ENCODE results near the gene NECTIN1.
"Not testable (repeated sequence)": the region's sequence is repeated elsewhere in the genome, so short reads cannot be mapped to it uniquely, and the experiment has no call there.

Gene NECTIN1

DNA sequence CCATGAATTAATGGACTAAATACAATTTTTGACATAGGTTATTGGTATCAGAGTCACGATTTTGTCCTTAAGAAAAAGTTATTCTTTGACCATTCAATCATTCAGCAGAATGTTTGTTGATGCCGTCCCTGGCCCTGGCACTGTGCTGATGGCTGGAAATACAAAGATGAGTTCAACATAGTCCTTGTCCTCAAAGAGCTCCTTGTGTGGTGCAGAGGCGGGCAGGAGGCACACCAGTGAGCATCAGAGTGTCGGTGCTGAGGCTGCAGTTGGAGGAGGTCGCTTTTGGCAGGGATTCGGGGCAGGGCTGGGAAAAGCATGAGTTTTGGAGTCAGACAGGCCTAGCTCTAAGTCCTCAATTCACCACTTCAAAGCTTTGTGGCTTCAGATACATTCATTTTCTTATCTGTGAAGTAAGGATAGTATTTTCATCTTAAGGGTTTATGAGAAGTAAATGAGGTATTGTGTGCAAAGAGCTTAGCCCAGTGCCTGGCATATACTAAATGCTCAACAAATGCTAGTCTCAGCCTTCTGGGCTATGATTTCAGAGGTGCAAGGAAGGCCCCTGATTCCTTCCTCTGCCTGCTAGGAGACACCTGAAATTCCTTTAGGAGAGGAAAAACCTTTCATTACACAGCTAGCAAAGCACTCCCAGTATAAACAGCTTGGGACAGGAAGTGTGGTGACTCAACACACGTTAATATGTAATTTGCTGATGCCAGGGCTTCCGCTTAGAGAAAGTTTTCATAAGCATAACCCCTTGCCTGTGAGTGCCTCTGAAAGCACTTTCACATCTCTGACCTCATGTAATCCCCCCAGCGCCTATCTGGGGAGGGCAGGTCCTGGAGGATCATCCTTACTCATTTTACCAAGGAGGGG is 113.8 kb downstream of the NECTIN1 start:
- no peak for DNase-seq

DNA sequence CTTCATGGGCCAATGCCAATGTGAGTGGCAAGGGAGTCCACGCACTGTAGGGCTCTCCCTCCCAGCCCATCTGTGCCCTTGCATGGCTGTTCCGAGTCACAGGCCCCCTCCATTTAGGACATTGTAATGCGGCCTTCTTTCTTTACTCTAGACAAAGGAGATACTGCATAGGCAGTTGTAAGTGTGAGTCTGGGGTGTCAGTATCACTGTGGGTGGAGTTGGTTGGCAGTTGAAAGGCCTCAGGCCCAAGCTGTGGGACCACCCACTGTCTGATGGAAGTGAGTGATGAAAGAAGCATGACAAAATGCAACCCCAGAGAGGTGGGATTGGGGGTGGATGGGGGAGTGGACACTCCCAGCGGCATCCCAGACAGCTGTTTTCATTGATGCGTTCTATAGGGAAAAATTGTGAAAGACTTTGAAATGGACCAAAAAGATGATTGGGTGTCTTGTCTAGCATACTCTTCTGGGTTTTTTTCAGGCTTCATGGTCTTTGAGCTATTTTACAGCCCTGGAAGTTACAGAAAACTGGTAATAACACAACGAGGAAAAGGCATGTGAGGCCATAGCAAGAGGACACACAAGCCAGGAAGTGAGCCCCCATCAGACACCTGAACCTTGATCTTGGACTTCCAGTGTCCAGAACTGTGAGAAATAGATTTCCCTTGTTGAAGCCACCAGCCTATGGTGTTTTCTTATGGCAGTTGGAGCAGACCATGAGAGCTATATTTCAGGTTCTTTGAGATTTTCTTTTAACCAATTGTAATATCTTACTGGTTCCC is 114.6 kb downstream of the NECTIN1 start:
- no peak for DNase-seq

DNA sequence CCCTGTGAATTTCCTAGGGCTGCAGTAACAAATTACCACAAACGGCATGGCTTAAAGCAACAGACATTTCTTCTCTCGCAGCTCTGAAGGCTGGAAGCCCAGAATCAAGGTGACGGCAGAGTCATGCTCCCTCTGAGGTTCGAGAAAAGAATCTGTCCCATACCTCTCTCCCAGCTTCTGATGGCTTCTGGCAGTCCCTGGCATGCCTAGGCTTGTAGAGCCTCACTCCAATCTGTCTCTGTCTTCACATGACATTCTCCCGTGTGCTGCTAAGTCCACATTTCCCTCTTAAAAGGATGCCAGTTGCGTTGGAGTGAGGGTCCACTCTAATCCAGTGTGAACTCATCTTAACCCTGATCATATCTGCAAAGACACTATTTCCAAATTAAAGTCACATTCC is 116.2 kb downstream of the NECTIN1 start:
- DNase-seq = no peak

DNA sequence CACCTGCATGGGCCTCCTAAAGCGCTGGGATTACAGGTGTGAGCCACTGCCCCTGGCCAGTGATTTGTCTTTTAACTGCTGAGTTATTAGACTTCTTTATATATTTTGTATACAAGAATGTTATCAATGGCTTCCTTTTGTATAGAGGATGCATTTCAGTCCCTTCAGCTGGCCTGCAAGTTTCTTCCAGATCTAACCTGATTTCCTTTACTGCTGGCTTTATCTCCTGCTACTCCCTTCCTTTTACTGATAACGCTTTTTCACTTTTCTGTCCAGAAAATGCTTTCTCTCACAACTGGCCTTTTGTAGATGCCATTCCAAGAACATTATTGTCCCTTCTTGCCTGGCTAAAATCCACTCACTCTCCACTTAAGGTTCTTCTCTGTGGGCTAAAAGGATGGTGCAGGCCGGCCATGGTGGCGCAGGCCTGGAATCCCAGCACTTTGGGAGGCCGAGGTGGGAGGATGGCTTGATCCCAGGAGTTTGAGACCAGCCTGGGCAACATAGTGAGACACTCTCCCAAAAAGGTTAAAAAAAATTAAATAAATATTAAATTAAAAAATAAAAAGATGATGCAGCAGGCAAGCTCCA is 118.1 kb downstream of the NECTIN1 start:
- DNase-seq = no peak

DNA sequence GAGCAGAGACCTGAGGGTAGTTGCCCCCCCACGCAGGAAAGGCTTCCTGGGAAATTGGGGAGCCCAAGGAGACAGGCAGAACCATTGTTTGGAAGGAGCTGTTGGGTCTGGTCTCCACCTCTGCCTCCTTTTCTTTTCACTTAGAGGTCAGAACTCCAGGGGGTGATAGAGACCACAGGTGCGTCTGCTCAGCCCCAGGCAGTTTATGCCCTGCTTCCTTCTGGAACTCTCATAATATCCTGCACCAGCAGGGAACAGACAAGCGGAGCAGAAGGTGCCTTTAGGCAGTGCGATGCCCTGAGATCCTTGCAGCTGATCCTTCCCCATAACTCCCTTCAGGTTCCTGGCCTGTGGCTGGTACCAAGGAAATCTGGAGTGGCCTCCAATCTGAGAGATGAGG is 120.2 kb downstream of the NECTIN1 start:
- DNase-seq = peak in 1 of 2 experiments; percentile 21

DNA sequence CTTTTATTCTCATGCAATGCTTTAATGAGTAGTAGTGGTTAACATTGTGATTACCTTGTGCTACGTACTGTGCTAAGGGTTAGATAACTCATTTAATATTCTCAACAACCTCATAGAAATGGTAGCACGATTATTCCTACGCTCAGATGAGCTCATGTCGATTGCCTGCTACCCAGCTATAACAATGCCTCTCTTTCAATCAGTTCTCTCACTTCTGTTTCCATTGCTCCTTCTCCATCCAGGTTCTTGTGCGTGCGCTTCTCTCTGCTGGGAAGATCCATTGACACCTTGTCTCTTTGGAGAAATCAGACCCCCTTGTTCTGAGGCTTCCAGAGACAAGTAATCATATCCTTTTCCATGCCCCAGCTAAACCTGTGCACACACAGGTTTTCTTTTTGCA is 120.8 kb downstream of the NECTIN1 start:
- no peak for DNase-seq

DNA sequence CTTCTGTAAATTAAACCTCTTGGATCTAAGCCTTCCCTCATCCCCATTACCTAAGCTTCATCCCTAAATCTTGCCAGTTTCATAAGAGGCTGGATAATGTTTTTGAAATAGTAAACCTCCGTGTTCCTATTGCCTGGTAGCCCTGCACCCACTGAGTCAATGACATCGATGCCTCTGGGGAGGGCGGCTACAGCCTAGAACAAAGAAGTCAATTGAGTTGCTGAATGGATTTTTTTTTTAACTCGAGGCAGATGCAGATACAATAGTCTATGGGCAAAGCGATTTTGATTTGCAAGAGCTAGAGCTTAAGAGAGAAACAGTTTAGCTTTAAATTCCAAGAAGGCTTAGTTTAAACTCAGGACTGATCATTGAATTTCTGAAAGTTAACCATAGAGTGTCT is 121.3 kb downstream of the NECTIN1 start:
- DNase-seq = no peak

DNA sequence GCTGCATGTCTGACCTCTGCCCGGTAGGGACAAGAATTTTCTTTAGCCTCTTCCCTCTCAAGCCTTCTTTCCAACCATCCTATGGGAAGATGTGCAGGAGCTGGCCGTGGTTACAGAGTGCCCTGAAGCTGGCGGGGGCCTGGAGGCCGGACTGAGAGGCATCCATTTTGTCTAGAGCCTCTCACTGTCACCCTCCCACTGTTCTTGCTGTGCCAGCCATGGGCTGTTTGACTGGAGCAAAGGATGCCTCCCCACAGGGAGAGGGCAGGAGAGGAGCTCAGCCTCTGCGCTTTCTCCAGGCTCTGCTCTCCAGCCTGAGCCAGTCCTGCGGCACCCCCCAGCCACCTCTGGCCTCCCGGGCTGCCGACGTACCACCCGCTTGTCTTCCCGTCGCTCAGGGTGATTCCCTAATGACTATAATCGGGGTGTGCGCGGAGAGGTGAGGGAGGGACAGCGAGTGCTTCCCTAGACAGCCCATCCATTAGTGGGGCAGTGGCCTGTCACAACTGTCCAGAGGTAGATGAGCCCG is 123.8 kb downstream of the NECTIN1 start:
- DNase-seq = no peak

DNA sequence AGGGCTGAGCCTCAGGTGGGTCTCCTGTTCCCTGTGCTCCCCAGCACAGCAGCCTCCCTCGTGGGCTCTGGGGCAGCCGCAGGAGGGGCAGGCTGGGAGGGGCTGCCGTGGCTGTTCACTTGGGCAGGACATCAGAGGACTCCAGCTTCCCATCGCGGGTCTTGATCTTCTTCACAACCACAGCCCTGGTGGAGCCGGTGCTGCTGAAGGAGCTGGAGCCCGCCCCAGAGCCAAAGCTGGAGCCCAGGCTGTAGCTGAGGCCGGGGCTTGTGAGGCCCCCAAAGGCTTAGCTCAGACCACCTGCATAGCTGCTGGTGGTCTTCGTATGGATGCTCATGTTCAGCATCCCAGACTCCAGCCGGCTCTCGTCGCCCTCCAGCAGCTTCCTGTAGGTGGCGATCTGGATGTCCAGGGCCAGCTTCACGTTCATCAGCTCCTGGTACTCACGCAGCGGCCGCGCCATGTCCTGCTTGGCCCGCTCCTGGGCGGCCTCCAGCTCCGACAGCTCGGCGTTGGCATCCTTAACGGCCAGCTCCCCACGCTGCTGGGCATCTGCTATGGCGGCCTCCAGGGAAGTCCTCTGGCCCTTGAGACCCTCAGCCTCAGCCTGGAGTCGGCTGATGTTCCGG is 126.1 kb downstream of the NECTIN1 start:
- DNase-seq = no peak

DNA sequence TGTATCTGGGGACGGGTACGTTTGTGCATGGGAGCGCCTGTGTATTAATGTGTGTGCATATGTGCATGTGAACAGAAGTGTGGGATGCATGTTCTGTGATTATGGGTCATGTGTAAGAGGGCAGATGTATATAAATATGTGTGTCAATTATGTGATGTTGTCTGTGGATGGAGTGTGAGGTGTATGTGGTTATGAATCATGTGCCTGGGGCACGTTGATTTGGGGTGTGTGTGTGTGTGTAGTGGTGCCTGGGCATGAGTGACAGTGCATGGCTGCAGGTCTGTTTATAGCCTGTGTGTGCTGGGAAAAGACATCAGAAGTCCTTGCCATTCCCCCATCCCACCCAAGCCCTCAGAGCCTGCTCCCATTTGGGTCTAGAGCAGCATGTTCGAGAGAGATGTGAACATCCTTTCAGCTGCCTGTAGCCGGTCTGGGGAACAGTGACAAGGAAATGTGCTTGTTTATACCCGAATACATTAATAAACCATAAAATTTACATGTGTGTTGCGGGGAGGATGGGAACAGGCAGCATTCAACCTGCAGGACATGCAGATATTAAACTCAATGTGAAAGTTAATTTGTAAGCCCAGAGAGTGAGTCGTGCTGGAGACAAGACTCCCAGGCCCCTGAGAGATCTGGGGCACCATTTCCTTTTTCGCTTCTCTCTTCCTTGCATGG is 129.0 kb downstream of the NECTIN1 start:
- no peak for DNase-seq

DNA sequence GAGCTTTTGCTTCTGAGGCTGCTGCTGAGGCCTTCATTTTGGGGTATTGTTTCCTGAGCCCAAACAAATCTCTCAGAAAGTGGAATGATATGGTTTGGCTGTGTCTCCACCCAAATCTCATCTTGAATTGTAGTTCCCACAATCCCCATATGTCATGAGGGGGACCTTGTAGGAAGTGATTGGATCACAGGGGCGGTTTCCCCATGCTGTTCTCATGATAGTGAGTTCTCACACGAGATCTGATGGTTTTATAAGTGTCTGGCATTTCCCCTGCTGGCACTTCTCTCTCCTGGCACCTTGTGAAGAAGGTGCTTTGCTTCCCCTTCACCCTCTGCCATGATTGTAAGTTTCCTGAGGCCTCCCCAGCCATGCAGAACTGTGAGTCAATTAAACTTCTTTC is 133.1 kb downstream of the NECTIN1 start:
- not testable (repeated sequence) for DNase-seq

DNA sequence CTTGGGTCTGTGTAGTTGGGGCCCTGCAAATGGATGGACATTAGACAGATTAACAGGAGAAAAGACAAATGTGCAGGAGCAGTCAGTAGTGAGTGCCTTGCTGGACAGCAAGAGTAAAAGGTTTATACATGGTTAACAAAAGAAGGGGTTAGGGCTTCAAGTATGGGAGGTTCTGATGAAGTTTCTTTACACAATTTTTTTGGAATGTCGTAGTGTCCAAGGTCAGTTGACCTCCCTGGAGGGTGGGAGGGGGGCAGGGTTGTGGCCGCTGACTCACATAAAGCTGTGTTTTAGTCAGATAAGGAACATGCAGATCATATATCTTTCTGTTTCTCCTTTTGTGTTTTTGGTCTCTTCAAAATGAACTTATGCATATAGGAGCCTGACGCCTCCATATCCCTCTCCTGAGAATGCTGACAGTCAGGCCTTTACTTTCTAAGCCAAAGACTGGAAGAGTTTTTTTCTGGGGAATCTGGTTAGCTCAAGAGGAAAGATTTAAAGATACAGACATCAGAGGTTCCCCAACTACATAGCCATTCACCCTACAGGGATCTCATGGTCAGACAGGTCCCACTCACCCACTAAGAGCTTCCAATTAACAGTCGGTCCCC is 134.3 kb downstream of the NECTIN1 start:
- no peak for DNase-seq

DNA sequence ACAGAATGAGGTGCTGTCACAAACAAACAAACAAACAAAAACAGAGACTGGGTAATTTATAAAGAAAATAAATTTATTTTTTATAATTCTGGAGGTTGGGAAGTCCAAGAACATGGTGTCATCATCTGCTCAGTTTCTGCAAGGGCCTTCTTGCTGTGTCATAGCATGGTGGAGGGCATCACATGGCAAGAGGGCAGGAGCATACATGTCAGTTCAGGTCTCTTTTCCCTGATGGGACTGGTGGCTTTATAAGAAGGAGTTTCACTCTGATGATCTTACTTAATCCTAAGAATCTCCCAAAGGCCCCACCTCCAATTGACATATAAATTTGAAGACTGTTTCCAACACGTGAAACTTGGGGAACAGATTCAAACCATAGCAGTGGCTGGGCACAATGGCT is 135.7 kb downstream of the NECTIN1 start:
- no peak for DNase-seq

DNA sequence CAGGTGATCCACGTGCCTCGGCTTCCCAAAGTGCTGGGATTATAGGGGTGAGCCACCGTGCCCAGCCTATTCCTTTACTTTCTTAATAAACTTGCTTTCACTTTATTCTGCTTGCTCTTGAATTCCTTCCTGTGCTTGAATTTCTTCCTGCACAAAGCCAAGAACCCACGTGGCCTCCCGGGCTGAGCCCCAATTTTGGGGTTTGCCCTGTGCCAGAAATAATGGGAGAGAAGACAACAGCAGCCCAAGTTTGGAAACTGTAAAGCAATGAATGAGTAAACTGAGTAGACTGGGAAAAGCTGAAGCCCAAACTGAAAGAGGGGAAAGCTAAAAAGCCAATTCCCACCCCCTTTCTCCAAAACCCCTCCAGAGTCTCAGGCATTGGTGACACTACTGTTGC is 136.4 kb downstream of the NECTIN1 start:
- no peak for DNase-seq

DNA sequence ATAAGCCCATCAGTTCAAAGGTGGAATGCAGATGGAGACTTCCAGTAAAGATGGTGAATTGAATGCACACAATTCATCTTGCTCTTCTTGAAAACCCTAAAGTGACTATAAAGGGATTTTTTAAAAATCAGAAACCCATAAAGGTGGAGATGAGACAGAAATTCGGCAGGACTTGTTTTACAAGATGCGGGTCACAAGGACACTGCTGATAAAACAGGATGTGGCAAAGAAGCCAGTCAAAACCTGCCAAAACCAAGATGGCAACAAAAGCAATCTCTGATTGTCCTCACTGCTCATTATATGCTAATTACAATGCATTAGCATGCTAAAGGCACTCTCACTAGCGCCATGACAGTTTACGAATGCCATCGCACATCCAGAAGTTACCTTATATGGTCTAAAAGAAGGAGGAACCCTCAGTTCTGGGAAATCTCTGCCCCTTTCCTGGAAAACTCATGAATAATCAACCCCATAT is 137.1 kb downstream of the NECTIN1 start:
- no peak for DNase-seq

DNA sequence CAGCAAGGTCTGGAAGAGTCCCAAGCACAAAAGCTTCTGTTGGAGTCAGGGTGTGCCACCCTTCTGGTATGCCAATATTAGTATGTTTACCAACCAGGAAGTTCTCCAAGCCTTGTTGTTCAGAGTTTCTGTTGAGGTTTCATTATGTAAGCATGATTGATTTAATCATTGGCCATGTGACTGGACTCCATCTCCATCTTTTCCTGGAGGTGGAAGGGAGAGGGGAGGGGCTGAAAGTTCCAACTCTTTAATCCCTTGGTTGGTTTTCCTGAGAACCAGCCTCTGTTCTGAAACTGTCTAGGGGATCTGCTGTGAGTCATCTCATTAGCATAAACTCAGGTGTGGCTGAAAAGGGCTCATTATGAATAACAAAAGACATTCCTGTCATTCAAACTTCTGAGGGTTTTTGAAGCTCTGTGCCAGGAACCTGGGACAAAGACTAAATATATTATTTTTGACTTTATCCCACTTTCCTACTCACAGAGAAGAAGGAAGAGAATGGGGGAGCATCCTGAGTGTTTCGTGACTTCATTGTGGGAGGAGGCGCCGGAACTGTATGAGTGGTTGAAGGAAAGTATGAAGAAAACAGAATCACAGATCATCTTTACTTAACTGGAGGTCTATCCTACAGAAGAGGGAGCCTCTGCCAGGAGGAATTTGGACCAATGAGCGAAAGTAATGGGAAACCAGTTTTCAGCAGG is 138.2 kb downstream of the NECTIN1 start:
- no peak for DNase-seq

DNA sequence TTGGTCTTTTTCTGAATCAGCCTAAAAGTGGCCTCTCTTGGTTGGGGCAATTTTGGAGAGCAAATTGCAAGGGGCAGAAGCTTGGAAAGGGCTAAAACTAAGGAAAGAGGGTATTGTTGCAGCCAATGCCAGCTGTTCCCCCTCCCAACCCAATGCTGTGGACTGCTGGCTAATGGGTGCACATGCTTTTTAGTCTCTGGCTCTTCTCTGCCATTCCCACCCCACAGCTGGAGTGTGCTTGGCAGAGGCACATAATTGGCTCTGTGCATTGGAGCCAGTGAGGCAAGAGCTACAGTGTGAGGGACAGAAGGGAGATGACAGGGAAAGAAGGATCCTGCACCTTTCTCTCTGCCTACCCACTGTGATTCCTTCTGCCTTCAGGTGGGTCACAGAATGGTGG is 140.0 kb downstream of the NECTIN1 start:
- no peak for DNase-seq
